HG02840 (cell line): ENCODE results near the gene JSRP1.
A peak's percentile ranks its signal among the peaks of the same experiment; 100 is the strongest.

Experiments
- ATAC-seq: cut with Tn5 transposase; IDR thresholded peaks from one replicate; pipeline ENCODE4 v1.9.1; 2021; ENCODE audit warnings: mild to moderate bottlenecking, moderate library complexity, moderate number of reproducible peaks; ENCODE audit not compliant: unreplicated experiment, low FRiP score

JSRP1 gene

DNA sequence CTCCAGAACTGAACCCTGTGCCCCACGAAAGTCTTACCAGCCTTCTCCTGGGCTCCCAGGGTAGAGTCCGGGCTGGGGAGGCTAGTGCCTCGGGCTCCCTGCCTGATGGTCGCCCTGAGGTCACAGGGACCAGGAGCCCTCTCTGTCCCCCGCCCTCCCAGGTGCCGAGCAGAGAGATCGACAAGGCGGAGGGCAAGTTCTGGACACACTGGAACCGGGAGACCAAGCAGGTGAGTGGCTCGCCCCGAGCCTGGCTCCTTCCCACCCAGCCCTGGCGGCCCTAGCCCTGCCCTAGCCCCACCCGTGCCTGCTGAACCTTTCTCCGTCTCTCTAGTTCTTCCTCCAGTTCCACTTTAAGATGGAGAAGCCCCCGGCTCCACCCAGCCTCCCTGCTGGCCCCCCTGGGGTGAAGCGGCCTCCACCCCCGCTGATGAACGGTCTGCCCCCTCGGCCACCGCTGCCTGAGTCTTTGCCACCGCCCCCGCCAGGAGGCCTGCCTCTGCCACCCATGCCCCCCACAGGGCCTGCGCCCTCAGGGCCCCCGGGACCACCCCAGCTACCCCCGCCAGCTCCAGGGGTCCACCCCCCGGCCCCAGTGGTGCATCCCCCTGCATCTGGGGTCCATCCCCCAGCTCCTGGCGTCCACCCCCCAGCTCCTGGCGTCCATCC lies 8.7 kb downstream of the JSRP1 start:
- no peak for ATAC-seq

DNA sequence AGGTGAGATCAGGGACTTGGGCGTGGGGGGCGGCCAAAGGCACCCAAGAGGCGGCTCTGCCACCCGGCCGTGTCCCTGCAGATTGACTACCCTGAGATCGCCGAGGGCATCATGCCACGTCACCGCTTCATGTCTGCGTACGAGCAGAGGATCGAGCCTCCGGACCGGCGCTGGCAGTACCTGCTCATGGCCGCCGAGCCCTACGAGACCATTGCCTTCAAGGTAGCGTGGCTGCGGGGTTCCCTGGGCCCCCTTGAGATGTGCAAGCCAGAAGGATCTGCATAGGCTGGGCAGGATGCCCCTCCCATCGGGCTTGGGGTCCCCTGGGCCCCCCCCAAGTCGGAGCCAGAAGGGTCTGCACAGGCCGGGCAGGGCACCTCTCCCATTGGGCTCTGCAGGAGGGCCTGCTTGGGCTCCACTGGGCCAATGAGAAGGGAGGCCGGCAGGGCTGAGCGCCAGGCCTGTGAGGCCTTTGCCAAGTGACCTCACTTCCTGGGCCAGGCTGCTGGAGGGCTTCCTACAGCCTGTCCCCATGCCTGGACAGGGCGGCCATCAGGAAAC lies 9.3 kb downstream of the JSRP1 start:
- ATAC-seq: no peak

GRCh38 chr19:2246014-2246620 lies 10.1 kb downstream of the JSRP1 start:
- ATAC-seq: no peak

GRCh38 chr19:2245273-2245672 lies 10.9 kb downstream of the JSRP1 start:
- ATAC-seq: no peak

DNA sequence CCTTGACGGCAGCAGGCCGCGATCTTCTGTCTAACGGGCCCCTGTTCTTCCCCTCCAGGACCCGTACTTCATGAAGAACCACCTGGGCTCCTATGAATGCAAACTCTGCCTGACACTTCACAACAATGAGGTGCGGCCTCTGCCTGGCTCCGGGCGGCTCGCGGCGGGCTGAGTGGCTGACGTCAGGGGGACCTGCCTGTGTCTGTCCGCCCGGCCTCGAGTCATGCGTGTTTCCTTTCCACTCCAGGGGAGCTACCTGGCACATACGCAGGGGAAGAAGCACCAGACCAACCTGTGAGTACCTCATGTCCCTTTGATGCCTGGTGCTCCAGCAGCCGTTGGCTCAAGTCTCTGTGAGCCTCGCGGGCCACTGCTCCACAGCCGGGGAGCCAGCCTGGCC lies 11.7 kb downstream of the JSRP1 start:
- ATAC-seq: no peak

DNA sequence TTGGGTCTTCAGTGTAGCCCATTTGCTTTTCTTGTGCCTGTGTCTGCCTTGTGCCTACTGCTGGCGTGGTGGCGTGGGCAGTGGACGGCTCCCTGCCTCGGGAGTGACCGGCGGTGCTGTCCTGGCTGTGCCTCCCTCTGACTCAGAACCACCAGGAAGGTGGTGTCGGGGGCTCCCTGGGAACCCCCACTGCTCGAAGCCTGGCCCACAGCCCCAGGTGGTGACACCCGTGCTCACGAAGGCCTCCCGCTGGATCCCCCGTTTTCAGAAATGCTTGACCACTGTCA lies 12.1 kb downstream of the JSRP1 start:
- no peak for ATAC-seq

GRCh38 chr19:2243274-2244124 lies 12.7 kb downstream of the JSRP1 start:
- ATAC-seq: no peak

- ATAC-seq: no peak
Measured at GRCh38 chr19:2242816-2243215, 13.4 kb downstream of the JSRP1 start.

DNA sequence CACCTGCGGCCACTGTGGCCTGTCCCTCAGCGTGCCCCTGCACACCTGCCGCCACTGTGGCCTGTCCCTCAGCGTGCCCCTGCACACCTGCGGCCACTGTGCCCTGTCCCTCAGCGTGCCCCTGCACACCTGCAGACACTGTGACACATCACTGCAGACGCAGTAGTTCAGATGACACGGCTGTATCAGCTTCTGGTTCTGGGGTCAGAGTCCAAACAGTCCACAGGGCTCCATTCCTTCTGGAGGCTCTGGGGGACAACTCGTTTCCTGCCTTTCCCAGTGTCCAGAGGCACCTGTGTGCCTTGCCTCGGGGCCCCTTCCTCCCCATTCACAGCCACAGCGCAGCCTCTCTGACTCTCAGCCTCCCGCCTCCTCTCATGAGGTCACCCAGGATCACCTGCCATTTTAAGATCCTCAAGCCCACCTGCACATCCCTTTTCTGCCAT lies 14.1 kb downstream of the JSRP1 start:
- no peak for ATAC-seq

DNA sequence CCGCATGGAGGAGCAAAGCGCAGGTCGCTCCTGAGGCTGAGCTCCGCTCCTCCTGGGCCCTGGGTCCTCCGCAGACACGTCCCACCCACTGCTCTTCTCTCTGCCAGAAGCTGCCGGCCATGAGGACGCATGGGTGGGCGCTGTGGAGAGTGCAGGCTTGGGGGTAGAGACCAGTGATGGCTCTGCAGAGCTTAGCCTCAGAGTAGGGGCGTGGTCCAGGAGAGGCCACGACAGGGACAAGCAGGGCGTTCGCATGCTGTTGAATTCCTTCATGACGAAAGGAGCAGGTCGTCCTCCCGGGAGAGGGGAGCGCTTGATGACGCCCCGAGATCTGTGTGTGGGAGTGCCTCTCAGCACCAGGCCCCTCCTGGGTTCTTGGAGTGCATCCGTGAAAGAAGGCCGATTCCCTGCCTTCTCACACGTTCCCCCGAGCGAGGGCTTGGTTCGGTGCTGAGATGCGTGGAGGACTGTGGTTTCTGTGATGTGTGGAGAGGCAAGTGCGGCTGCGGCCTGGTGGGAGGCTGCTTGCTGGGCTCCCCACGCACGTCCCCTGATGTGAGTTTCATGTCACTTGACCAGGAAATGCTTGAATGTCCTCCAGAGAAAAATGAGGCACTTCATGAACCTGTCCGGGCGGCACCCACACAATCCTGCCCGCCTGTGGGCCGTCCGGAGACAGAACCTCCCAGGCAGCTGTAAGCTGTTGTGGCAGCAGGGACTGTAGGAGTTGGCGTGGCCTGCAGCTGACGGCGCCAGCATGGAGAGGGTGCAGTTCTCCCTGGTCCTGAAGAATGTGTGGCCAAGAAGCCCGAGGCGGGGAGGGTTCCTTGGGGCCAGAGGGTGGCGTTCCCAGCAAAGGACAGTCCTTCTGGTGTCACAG lies 15.1 kb downstream of the JSRP1 start:
- ATAC-seq: no peak

DNA sequence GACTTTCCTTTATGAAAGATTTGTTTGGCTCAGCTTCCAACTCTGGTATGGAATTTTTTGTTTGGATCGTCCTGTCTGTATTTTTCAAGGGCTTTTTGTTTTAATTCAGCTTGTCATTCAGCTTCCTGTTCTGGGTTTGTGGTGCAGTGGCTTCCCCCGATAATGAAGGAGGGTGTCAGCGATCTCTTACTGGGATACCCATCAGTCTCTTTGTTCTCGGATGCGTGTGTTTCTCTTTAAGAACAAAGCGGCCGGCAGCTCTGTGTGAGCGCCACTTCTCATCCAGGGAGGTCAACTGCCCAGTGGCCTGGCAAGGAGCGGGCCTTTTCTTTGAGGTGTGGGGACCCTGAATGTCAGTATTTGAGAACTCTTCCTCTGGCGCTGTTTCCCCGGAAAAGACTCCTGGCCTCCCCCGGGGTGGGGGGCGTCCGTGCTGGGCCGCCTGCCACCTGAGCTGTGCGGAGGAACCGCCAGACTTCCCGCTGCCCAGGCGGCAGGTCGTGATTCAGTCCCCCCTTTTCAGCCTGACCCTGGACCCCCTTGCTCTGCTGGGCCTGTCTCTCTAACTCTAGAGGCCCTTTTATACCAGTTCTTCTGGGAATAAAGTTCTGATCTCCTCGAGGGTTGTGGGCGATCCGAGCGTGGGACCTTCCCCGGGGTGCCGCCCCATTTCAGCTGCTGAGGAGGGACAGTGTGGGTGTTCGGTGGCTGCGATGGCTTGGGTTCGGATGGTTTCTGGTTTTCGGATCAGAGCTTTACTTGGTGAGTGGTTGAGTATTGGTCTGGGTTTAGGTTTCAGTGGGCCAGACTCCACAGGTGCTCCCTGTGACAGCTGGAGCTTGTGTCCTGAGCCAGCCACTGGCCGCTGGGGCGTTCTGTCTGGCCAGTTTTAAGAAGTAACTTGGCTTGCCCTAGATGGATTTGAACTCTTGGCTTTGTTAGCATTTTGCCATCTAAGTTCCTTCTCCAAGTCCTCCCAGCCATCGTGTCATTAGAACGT lies 16.1 kb downstream of the JSRP1 start:
- ATAC-seq: no peak

- no peak for ATAC-seq
Measured at GRCh38 chr19:2239173-2239572, 17.0 kb downstream of the JSRP1 start.

- ATAC-seq: no peak
Measured at GRCh38 chr19:2237869-2238153, 18.4 kb downstream of the JSRP1 start.

DNA sequence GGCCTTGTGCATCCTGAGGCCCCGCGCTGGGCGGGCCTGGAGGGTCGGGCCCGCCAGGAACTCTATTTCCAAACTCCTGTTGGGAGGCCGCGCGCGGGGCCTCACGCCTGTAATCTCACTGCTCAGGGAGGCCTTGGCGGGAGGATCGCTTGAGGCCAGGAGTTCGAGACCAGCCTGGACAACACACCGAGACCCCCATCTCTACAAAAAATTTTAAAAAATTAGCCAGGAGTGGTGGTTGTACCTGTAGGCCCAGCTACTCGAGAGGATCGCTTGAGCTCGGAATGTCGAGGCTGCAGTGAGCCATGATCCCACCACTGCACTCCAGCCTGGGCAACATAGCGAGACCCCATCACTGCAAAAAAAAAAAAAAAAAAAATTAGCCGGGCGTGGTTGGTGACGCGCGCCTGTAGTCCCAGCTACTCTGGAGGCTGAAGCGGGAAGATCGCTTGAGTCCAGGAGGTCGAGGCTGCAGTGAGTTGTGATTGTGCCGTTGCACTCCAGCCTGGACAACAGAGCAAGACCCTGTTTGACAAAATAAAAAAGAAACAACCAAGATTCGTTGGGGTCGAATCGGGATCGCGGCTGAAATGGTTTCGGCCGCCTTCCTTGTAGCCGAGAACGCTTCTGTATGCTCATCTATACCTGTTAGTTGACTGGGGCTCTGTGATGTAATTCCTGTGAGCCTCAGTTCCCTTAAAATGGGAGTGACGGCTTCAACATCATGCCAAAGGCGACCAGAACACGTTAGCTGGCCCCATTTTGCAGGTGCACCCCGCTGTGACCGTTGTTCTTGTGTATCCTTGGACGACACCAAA lies 19.0 kb downstream of the JSRP1 start:
- no peak for ATAC-seq

GRCh38 chr19:2236314-2237050 lies 19.7 kb downstream of the JSRP1 start, which contains the start of the genes PLEKHJ1 and SF3A2:
PLEKHJ1 (minus strand) TSS chr19:2236329; CDS start chr19:2236248, 81 bp downstream.
SF3A2 (plus strand) TSS chr19:2236824; CDS start chr19:2243419, 6,595 bp downstream.
- peak; percentile 80 for ATAC-seq

GRCh38 chr19:2236064-2236313 lies 20.2 kb downstream of the JSRP1 start:
- no peak for ATAC-seq

- ATAC-seq: peak; percentile 7
Measured at GRCh38 chr19:2235381-2236063, 20.7 kb downstream of the JSRP1 start.
